Tracheal epithelial cell (primary cell): ENCODE results near the gene DDX41. TPM values are rescaled to one million over a fixed set of nuclear protein-coding genes. Genes with fewer than 3 reads are reported as not detected.

ENCODE experiments used
- total RNA-seq: library from RNA; depleted of rRNA; stranded (reverse); fragments of >200 nt; gene quantifications from 2 replicates; pipeline ENCODE4 v1.2.1, GENCODE V29; 2014

Gene DDX41
- total RNA-seq = 65.9 and 106 TPM in 2 replicates

DNA sequence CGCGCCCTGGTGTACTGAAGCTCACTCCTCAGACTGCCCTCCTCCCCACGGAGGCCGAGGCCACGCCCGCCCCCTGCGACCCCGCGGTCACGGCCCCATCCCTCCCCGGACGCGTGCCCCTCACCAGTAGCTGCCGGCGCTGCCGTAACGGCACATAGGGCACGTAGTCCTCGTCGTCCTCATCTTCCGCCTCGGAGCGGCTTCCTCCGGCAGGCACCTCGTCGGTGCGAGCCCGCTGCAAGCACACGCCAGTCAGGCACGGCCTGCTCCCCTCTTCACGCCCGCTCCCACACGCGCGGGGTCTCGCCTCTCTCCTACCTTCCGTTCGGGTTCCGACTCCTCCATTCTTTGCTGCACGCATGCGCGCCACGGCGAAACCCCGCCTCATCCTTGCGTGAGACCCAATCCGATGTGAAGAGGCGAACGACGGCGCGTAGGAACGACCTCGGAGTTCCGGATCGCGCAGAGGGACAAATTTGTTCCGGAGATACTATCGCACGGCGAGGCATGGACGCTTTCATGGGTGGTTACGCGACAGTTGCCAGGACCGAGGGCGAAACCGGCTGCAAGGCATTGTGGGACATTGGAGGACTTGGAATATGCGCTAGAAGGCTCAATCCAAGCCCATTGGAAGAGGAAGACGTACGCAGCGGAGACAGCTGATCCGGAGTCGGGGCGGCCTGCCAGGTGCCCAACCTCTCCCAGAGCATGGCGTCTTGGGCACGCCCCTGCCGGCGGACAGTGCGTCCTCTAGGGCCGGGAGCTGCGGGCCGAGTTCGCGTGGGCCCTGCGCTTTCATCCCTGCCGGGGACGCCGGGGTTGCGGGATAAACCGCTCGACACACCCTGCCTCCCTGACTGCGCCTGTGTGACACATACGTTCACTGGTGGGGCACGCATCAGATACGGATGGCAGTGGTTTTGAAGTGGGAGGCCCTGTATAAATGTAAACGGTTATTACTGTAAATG is at the start of gene DDX41:
Gene DDX41 (minus strand): TSS at position 361 of the 968 bp plus-strand sequence. CDS start 16 bp downstream, at position 345.

DNA sequence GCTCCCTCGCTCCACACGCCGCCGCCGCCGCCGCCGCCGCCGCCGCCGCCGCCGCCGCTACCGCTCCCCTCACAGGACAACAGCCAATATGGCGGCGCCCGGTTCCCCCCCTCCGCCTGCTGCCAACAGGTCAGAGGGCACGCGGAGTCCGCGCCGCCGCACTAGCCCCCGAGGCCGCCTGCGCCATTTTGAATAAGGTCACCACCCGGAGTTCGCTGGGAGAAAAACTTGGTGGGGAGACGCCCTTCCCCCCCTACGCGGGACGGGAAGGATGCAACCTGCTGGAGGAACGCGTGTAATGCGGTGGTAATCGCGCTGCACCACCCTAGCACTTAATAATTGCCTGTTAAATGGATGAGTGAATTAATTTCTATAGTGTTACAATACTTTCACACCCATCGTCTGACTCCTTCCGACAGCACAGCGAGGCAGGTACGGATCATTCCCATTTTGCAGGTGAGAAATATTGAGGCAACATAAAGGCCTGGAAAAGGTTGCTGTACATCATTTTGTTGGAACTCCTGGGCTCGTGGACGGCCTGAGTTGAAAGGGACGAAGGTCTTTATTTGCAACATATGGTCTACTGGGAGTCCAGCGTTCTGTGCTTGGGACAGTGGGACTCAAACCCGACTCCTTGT is 37.8 kb upstream of the DDX41 start, which contains the start of gene FAM193B:
Gene FAM193B (minus strand): TSS at position 90 of the 638 bp plus-strand sequence. CDS start 105 bp downstream, outside the sequence.

DNA sequence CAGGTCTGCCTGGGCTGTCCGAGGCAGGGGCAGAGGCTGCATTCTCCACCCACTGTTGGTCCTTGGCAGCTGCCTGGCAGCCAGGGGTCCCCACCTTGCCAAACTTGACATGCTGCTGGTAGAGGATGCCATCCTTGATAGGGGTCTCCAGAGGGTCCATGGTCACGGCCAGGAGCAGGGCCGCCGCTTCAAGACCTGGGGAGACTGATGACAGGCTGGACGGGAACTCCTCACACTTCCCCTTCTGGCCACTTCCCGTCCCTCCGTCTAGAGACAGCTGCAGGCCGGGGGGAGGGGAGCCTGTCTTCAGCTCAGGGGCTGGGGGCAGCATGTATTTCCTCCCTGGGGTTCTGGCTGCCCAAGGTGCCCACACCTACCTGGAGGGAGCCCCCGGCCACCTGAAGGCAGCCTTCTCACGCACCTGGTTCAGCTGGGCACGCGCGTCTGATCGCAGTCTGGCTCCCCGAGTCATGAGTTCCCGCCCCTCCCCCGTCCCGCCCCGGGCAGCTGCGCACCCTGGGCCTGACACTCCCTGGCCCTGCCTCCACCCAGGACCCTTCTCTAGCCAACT is 7.3 kb downstream of the DDX41 start, which contains the start of gene DOK3:
Gene DOK3 (minus strand): TSS at position 446 of the 571 bp plus-strand sequence. CDS start 286 bp downstream, at position 160.

DNA sequence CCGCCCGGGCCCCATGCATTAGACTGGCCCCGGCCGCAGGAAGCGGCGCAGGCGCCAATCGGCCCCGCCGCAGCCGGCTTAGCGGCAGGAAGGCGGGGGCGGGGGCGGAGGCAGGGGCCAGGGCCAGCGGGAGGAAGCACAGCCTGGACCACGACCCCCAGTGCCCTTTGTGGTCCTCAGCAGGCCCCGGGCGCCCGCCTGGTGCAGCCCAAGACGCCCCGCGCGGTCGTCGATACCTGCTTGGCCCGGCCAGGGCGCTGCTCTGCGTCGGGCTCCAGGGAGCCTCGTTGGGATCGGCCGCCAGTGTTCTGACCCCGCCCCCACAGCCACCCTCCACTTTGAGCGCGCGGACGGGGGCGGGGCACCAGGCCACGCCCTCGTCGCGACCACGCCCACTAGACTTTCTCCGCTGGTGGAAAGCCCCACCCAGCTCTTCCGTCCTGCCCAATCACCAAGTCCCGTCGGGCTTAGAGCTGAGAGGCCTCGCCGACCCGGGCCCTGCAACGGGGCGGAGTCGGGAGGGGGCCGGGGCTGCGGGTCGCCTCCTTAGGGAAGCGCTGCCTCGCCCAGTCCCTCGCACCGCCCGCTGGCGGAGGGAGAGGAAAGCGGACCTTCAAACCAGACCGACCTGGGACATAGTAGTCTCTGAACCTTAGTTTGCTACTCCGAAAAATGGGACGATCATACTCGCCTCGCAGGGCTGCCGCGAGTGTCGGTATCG is 19.3 kb downstream of the DDX41 start, which contains the start of gene PDLIM7:
Gene PDLIM7 (minus strand): TSS at position 313 of the 721 bp plus-strand sequence. CDS start 1,092 bp downstream, outside the sequence.

DNA sequence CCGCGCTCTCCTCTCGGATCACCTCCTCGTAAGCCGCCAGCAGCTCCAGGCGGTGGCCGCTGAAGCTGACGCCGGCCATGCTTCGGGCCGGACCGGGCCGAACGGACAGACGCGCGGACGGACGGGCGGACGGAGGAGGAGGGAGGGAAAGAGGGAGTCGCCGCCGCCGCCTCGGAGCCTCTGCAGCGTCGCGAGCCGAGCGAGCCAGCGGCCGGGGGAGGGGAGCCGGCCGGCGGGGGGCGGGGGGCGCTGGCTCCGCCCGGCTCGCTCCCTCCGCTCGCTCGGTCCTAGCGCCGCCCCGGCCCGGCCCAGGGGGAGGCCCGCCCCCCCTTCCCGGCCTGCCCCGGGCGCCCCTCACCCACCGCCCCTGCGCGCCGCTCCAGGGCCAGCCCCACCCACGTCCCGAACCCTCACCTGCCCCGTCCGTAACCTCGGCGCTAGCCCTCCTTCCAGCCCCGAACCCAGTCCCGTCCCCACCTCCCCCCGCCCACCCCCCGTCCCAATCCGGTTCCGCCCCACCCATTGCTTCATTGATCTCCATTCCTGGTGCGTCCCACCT is 43.2 kb downstream of the DDX41 start, which contains the start of gene DBN1:
Gene DBN1 (minus strand): TSS at position 192 of the 559 bp plus-strand sequence. CDS start 113 bp downstream, at position 79.

Other genes starting within 250 kb of the DDX41 start
- 8.1 and 14.0 TPM in 2 replicates for gene RAB24, start 213.2 kb downstream of the DDX41 start, total RNA-seq
- gene PRELID1, start 213.2 kb downstream of the DDX41 start, total RNA-seq = 99.7 and 130 TPM in 2 replicates
- 2.7 and 3.2 TPM in 2 replicates for gene MXD3, start 205.1 kb downstream of the DDX41 start, total RNA-seq
- 295 and 378 TPM in 2 replicates for gene LMAN2, start 165.3 kb downstream of the DDX41 start, total RNA-seq
- gene RGS14, start 159.0 kb downstream of the DDX41 start, total RNA-seq = 8.2 and 15.1 TPM in 2 replicates
- gene SLC34A1, start 132.5 kb downstream of the DDX41 start, total RNA-seq = 0.43 TPM in 1 of 2 replicates, not detected in the other
- not detected in 2 replicates for gene PFN3, start 116.3 kb downstream of the DDX41 start, total RNA-seq
- 13.2 and 15.9 TPM in 2 replicates for gene F12, start 107.4 kb downstream of the DDX41 start, total RNA-seq
- 19.4 and 32.8 TPM in 2 replicates for gene GRK6, start 90.3 kb downstream of the DDX41 start, total RNA-seq
- gene PRR7, start 70.1 kb downstream of the DDX41 start, total RNA-seq = 5.3 and 10.0 TPM in 2 replicates
- 39.6 and 130 TPM in 2 replicates for gene DBN1, start 43.3 kb downstream of the DDX41 start, total RNA-seq
- gene PDLIM7, start 19.4 kb downstream of the DDX41 start, total RNA-seq = 25.8 and 86.8 TPM in 2 replicates
- gene DOK3, start 7.1 kb downstream of the DDX41 start, total RNA-seq = 0.85 and 1.7 TPM in 2 replicates
- gene FAM193B, start 37.6 kb upstream of the DDX41 start, total RNA-seq = 9.8 and 14.2 TPM in 2 replicates
- gene TMED9, start 75.2 kb upstream of the DDX41 start, total RNA-seq = 121 and 141 TPM in 2 replicates
- 24.7 and 53.7 TPM in 2 replicates for gene B4GALT7, start 83.2 kb upstream of the DDX41 start, total RNA-seq